ENCODE data around the gene AGAP1.

DNA sequence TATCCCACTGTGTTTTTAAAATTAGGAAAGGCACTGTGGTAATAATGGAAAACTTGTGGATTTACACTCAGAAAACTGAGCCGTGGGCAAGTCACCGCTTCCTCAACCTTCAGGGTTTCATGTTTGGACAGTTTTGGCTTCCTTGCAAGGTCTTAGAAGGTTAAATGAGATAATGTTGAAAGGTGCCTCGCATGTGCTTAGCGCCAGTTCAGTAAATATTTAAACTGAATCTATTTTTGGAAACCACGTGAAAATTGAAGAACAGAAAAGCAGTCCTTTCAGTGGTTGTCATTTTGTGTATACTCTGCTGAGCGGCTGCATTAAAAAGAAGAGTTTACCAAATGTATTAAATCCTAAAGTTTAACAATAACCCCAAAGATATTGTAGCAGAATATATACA lies 15.2 kb upstream of the AGAP1 start:
- TF ChIP-seq, protein P1, sequence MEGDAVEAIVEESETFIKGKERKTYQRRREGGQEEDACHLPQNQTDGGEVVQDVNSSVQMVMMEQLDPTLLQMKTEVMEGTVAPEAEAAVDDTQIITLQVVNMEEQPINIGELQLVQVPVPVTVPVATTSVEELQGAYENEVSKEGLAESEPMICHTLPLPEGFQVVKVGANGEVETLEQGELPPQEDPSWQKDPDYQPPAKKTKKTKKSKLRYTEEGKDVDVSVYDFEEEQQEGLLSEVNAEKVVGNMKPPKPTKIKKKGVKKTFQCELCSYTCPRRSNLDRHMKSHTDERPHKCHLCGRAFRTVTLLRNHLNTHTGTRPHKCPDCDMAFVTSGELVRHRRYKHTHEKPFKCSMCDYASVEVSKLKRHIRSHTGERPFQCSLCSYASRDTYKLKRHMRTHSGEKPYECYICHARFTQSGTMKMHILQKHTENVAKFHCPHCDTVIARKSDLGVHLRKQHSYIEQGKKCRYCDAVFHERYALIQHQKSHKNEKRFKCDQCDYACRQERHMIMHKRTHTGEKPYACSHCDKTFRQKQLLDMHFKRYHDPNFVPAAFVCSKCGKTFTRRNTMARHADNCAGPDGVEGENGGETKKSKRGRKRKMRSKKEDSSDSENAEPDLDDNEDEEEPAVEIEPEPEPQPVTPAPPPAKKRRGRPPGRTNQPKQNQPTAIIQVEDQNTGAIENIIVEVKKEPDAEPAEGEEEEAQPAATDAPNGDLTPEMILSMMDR (conservative IDR thresholded peaks at IDR 0.05; ENCODE audit: low read length): no peak
- no peak for TF ChIP-seq EZH2phosphoT487 (IDR thresholded peaks at IDR 0.05; ENCODE audit: borderline replicate concordance, low read depth, low read length)

Data from OCI-LY7 (cell line).